ENCODE measurements around the gene ARID5B. TPM values are rescaled to one million over a fixed set of nuclear protein-coding genes. Genes with fewer than 3 reads are reported as not detected.
A peak's percentile ranks its signal among the peaks of the same experiment; 100 is the strongest.

ARID5B gene
- polyA plus RNA-seq, 3 donors, result 1.00 to 2.5 (median 1.5) TPM

GRCh38 chr10:61973169-61973568, 71.7 kb downstream of the ARID5B start:
- Mint-ChIP-seq H3K9me3 (peaks cover 0 to 3% (median 0%) of the 10 kb centered on the region in 7 donors), H3K4me3 (no peak overlapping the region), H3K36me3 (peaks cover 7% of the 10 kb centered on the region in 2 donors), H3K27me3 (ENCODE audit: low read depth in 3 of 3) (no peaks in the 10 kb centered on the region), H3K27ac (peak overlapping the region in 1 of 7 donors; percentile 2), H3K4me1 (peaks cover 11% of the 10 kb centered on the region)
- Histone ChIP-seq H3K27me3 (ENCODE audit: control insufficient read depth in 2 of 2, insufficient read depth in 2 of 2, low read length in 2 of 2) (no peaks in the 10 kb centered on the region), H3K9ac (ENCODE audit: insufficient read depth, low read length, poor library complexity, severe bottlenecking) (no peak overlapping the region), H4K20me1 (ENCODE audit: insufficient read depth, low read length) (no peaks in the 10 kb centered on the region), H2AFZ (ENCODE audit: insufficient read depth, low read depth, low read length, poor library complexity, severe bottlenecking) (no peak overlapping the region), H3K9me3 (replicated peaks in 1 of 2; ENCODE audit: control insufficient read depth in 1 of 2, insufficient read depth in 1 of 2, low read length in 2 of 2) (no peaks in the 10 kb centered on the region), H3K79me2 (ENCODE audit: insufficient read depth, low read length) (no peaks in the 10 kb centered on the region), H3K4me3 (replicated peaks in 1 of 3; ENCODE audit: low read depth in 2 of 3, low read length in 3 of 3) (no peak overlapping the region), H3K36me3 (replicated peaks in 1 of 2; ENCODE audit: control insufficient read depth in 1 of 2, insufficient read depth in 2 of 2, low read length in 2 of 2) (no peaks in the 10 kb centered on the region), H3K27ac (ENCODE audit: low read depth in 1 of 2, low read length in 2 of 2) (no peak overlapping the region), H3K4me2 (replicated peaks; ENCODE audit: extremely low read depth, low read length, poor library complexity, severe bottlenecking) (no peak overlapping the region), H3K4me1 (ENCODE audit: control insufficient read depth in 1 of 2, insufficient read depth in 2 of 2, low read length in 2 of 2) (peaks cover 4 to 9% of the 10 kb centered on the region in 2 donors)
- WGBS (ENCODE audit: insufficient coverage), result 80% methylated on average over 1 of the region's 2 CpGs
- intact Hi-C loops (cut with micrococcal nuclease), result loop anchor here in 1 of 2 donors (10.0 kb wide), 1 partner anchor 62 kb away; no protein-coding TSS in a partner anchor
- DNase-seq, result no peak
- TF ChIP-seq CTCF (IDR thresholded peaks at IDR 0.05), result no peak

- Mint-ChIP-seq H3K9me3 (peaks cover 0 to 3% (median 0%) of the 10 kb centered on the region in 7 donors), H3K4me1 (peaks cover 16% of the 10 kb centered on the region), H3K27me3 (ENCODE audit: low read depth in 3 of 3) (no peaks in the 10 kb centered on the region), H3K36me3 (peaks cover 7% of the 10 kb centered on the region in 2 donors), H3K4me3 (no peak overlapping the region), H3K27ac (no peak overlapping the region)
- H4K20me1 ChIP-seq (ENCODE audit: insufficient read depth, low read length), result no peaks in the 10 kb centered on the region
- WGBS (ENCODE audit: insufficient coverage), result no CpG with 5 or more reads among the region's 5 CpGs
- H3K27me3 ChIP-seq (ENCODE audit: control insufficient read depth in 2 of 2, insufficient read depth in 2 of 2, low read length in 2 of 2), result no peaks in the 10 kb centered on the region
- H3K9me3 ChIP-seq (replicated peaks in 1 of 2; ENCODE audit: control insufficient read depth in 1 of 2, insufficient read depth in 1 of 2, low read length in 2 of 2), result no peaks in the 10 kb centered on the region
- H3K4me3 ChIP-seq (replicated peaks in 1 of 3; ENCODE audit: low read depth in 2 of 3, low read length in 3 of 3), result no peak overlapping the region
- H3K79me2 ChIP-seq (ENCODE audit: insufficient read depth, low read length), result no peaks in the 10 kb centered on the region
- intact Hi-C loops (cut with micrococcal nuclease), result loop anchor here in 1 of 2 donors (10.0 kb wide), 1 partner anchor 61 kb away; no protein-coding TSS in a partner anchor
- H3K4me1 ChIP-seq (ENCODE audit: control insufficient read depth in 1 of 2, insufficient read depth in 2 of 2, low read length in 2 of 2), result peaks cover 6 to 12% of the 10 kb centered on the region in 2 donors
- no peaks in the 10 kb centered on the region for H3K36me3 ChIP-seq (replicated peaks in 1 of 2; ENCODE audit: control insufficient read depth in 1 of 2, insufficient read depth in 2 of 2, low read length in 2 of 2)
- no peak for TF ChIP-seq CTCF (IDR thresholded peaks at IDR 0.05)
- no peak overlapping the region for H2AFZ ChIP-seq (ENCODE audit: insufficient read depth, low read depth, low read length, poor library complexity, severe bottlenecking)
- no peak overlapping the region for H3K27ac ChIP-seq (ENCODE audit: low read depth in 1 of 2, low read length in 2 of 2)
- no peak for DNase-seq
- no peak overlapping the region for H3K4me2 ChIP-seq (replicated peaks; ENCODE audit: extremely low read depth, low read length, poor library complexity, severe bottlenecking)
- H3K9ac ChIP-seq (ENCODE audit: insufficient read depth, low read length, poor library complexity, severe bottlenecking), result no peak overlapping the region
Observed at GRCh38 chr10:61973906-61974305, 72.4 kb downstream of the ARID5B start.
